ENCODE measurements around the gene ARHGAP31.

DNA sequence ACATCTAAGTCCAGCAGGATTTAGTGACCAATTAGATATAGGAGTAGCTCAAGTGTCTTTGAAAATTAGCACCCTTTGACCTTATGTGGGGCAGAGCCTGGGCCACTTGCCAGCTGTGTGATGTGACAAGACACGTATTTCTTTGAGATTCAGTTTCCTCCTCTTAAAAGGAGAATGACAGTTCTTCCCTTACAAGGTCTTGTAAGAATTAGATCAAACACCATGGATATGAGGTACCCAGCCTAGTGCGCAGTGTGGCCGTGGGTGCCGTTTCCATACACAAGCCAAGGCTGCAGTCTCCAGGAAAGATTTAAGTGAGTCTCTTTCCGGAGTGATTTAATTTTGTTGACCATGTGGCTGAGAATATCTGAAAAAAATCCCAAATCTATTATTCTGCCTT, 46.3 kb downstream of the ARHGAP31 start:
- no peak for TF ChIP-seq EZH2phosphoT487 (IDR thresholded peaks at IDR 0.05; ENCODE audit: insufficient read depth, low read depth)
- TF ChIP-seq EZH2 (IDR thresholded peaks at IDR 0.05; ENCODE audit: insufficient read depth, poor library complexity, severe bottlenecking), result no peak

Data from GM23248 (cell line).